Activated naive CD4-positive, alpha-beta T cell treated with anti-CD3 and anti-CD28 coated beads, Interleukin-2, amount 50 U/mL, for 72 hours (primary cell): ENCODE data around the gene ADAMTS17. TPM values are rescaled to one million over a fixed set of nuclear protein-coding genes. Genes with fewer than 3 reads are reported as not detected.

ENCODE experiments used
- ATAC-seq, 2 donors: fragments of 150-1000 bp; cut with Tn5 transposase; 2 replicates each; pipeline ENCODE4 v1.10.0; 2021; ENCODE audit warnings: mild to moderate bottlenecking in 2 of 2, moderate library complexity in 2 of 2
- DNase-seq, 2 donors: peaks; one replicate each; pipeline ENCODE4 v3.0.0; 2021 to 2022; ENCODE audit warnings: low spot score in 2 of 2
- H3K27ac Mint-ChIP-seq, 2 donors: one replicate each; pipeline ENCODE4 v1.8.0; 2022; ENCODE audit warnings: mild to moderate bottlenecking in 2 of 2, mixed read lengths in 2 of 2
- H3K36me3 Mint-ChIP-seq, 2 donors: one replicate each; pipeline ENCODE4 v1.8.0; 2022; ENCODE audit warnings: mixed read lengths in 2 of 2
- H3K9me3 Mint-ChIP-seq, 2 donors: one replicate each; pipeline ENCODE4 v1.8.0; 2022; ENCODE audit warnings: mixed read lengths in 2 of 2
- total RNA-seq, 2 donors: library from RNA; stranded (reverse); gene quantifications; one replicate each; pipeline ENCODE4 v1.2.3, GENCODE V29; 2022

The ADAMTS17 gene
- total RNA-seq, 2 donors from 2014 or later = 0.19 to 1.5 TPM

DNA sequence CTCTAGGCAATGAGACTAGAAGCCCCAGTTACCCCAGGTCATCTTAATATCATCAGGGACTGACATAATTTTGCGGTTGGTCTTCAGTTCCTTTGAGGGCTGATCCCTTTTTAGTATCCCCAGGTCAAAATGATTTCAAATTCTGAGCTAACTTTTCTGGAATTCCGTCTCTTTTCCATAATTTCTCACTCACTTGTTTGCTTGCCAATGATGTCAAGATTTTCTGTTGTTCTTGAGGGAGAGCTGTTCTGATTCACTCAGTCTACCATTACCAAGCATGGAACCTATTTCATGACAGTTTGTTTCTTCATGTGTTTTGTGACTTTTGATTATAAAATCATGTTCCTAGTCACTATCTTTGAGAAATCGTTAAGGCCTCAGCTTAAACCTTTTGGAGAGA lies 418.1 kb downstream of the ADAMTS17 start:
- ATAC-seq (no peak), DNase-seq (no peak)
- Mint-ChIP-seq H3K27ac (no peak overlapping the region), H3K36me3 (no peaks in the 10 kb centered on the region), H3K9me3 (no peaks in the 10 kb centered on the region)

Other genes starting within 250 kb of the ADAMTS17 start
- under 1 TPM; 0.23 to 0.74 TPM for gene CERS3, start 187.0 kb upstream of the ADAMTS17 start, total RNA-seq